ENCODE results near the gene STXBP5.

DNA sequence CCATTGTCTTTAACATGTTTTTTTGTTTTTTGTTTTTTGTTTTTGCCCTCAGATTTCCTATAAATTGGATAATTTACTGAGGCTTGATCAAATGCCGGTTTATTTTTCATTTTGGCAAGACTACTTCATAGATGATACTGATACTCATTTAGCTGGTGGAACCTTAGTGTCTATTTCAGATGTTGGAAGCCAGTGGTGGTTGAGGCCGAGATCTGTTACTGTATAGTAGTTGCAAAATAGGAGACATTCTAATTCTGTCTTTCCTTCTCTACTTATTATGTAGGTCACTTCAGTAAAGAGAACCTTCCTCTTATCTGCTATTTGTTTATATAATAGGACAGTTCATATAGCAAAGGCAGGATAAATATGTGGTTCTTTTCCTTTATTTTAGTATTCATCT, 63.4 kb downstream of the STXBP5 start:
- TF ChIP-seq CTCF (IDR thresholded peaks at IDR 0.05; ENCODE audit: low read depth, low read length, poor library complexity, severe bottlenecking) (no peak), EZH2phosphoT487 (IDR thresholded peaks at IDR 0.05; ENCODE audit: borderline replicate concordance, low read length) (no peak)

Measured in DOHH2 (cell line).